ENCODE measurements around the gene RERE. TPM values are rescaled to one million over a fixed set of nuclear protein-coding genes. Genes with fewer than 3 reads are reported as not detected.
"Not testable (repeated sequence)": the region's sequence is repeated elsewhere in the genome, so short reads cannot be mapped to it uniquely, and the experiment has no call there.

Gene RERE
- total RNA-seq, 1 experiment from 2014 or later: 73.4 TPM

DNA sequence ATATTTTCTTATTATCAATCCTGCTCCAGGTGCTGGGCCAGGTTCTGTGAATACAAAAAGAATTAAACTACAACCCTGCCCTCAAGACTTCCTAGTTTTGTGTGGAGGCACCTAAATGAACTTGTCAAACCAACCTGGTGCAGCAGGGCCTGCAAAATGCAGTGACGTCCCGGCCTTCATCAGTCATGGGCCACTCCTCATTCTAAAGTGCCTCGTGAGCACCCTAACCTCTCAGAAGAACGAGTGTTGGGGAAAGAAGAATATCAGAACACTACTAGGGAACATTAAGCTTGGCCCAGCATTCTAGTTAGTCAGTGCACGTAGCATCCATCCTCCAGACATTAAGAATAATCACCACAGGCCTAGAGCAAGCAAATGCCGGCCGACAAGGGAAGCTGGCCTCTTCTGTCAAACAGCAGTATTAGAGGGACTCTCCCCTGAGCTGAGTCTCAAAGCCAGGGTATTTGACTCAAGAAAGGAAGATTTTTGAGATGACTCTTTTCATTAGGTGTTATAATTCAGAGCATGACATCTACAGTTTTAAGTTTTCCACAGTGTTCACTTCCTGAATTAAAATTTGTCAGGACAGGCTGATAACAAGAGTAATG lies 361.6 kb downstream of the RERE start:
- Histone ChIP-seq H3K4me1 (replicated peaks; ENCODE audit: insufficient read depth) (peaks cover 8% of the 10 kb centered on the region), H3K27ac (no peak overlapping the region), H3K9me2 (ENCODE audit: insufficient read depth) (no peaks in the 10 kb centered on the region), H3K4me3 (no peak overlapping the region), H2AFZ (no peak overlapping the region), H4K20me1 (ENCODE audit: insufficient read depth) (no peaks in the 10 kb centered on the region), H3K9me3 (ENCODE audit: insufficient read depth, low read depth) (no peaks in the 10 kb centered on the region), H3F3A (ENCODE audit: insufficient read depth, low read depth) (peaks cover 7% of the 10 kb centered on the region; the same call in 1 of the 2 replicates), H3K4me2 (no peak overlapping the region; the same call in 1 of the 2 replicates), H3K36me3 (ENCODE audit: low read depth) (no peaks in the 10 kb centered on the region), H3K79me2 (ENCODE audit: low read depth) (no peaks in the 10 kb centered on the region), H3K27me3 (ENCODE audit: insufficient read depth, low read depth) (no peaks in the 10 kb centered on the region)
- intact Hi-C loops (cut with micrococcal nuclease; ENCODE audit: unreplicated experiment): no loop called here
- ChIA-PET POLR2A (ENCODE audit: unreplicated experiment) (no interaction called here), CTCF (interaction anchor here (0.6 kb wide), 1 partner anchor 674 kb away, joined by 4 read pairs; no protein-coding TSS in a partner anchor)
- TF ChIP-seq, protein P1, sequence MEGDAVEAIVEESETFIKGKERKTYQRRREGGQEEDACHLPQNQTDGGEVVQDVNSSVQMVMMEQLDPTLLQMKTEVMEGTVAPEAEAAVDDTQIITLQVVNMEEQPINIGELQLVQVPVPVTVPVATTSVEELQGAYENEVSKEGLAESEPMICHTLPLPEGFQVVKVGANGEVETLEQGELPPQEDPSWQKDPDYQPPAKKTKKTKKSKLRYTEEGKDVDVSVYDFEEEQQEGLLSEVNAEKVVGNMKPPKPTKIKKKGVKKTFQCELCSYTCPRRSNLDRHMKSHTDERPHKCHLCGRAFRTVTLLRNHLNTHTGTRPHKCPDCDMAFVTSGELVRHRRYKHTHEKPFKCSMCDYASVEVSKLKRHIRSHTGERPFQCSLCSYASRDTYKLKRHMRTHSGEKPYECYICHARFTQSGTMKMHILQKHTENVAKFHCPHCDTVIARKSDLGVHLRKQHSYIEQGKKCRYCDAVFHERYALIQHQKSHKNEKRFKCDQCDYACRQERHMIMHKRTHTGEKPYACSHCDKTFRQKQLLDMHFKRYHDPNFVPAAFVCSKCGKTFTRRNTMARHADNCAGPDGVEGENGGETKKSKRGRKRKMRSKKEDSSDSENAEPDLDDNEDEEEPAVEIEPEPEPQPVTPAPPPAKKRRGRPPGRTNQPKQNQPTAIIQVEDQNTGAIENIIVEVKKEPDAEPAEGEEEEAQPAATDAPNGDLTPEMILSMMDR (conservative IDR thresholded peaks at IDR 0.05): no peak
- no peak for TF ChIP-seq EZH2 (IDR thresholded peaks at IDR 0.05; ENCODE audit: low read depth)
- BruUV-seq (replicated peaks): no TSS peak
- no peak for DNase-seq

DNA sequence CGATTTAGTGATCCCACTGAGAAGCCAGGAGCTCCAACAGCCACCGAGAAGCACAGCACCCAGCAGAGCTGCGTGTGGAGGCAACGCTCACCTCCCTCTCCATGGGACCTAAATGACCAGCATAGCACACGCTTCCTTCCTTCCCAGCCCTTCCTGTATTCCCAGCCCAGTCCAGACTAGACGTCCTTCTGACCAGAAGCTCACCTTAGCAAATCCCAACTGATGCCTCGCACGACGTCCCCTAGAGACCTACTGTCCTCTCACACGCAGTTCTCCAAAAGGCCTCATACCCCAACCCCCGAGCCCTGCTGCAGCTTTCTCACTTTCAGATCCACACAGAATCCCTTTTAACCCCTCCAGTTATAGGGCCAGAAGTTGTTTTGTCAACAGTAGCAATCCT lies 367.1 kb downstream of the RERE start:
- Histone ChIP-seq H3K79me2 (ENCODE audit: low read depth) (no peaks in the 10 kb centered on the region), H3F3A (ENCODE audit: insufficient read depth, low read depth) (no peaks in the 10 kb centered on the region), H2AFZ (no peak overlapping the region), H3K4me3 (no peak overlapping the region), H3K4me1 (replicated peaks; ENCODE audit: insufficient read depth) (no peaks in the 10 kb centered on the region), H3K9me3 (ENCODE audit: insufficient read depth, low read depth) (no peaks in the 10 kb centered on the region), H3K27me3 (ENCODE audit: insufficient read depth, low read depth) (no peaks in the 10 kb centered on the region), H3K9me2 (ENCODE audit: insufficient read depth) (no peaks in the 10 kb centered on the region), H4K20me1 (ENCODE audit: insufficient read depth) (no peaks in the 10 kb centered on the region; the same call in 1 of the 2 replicates), H3K36me3 (ENCODE audit: low read depth) (no peaks in the 10 kb centered on the region), H3K4me2 (no peak overlapping the region), H3K27ac (no peak overlapping the region)
- intact Hi-C loops (cut with micrococcal nuclease; ENCODE audit: unreplicated experiment): no loop called here
- CTCF ChIA-PET: no interaction called here
- BruUV-seq (replicated peaks): no TSS peak
- POLR2A ChIA-PET (ENCODE audit: unreplicated experiment): no interaction called here
- no peak for DNase-seq
- no peak for TF ChIP-seq EZH2 (IDR thresholded peaks at IDR 0.05; ENCODE audit: low read depth)
- TF ChIP-seq, protein P1 (conservative IDR thresholded peaks at IDR 0.05): no peak

DNA sequence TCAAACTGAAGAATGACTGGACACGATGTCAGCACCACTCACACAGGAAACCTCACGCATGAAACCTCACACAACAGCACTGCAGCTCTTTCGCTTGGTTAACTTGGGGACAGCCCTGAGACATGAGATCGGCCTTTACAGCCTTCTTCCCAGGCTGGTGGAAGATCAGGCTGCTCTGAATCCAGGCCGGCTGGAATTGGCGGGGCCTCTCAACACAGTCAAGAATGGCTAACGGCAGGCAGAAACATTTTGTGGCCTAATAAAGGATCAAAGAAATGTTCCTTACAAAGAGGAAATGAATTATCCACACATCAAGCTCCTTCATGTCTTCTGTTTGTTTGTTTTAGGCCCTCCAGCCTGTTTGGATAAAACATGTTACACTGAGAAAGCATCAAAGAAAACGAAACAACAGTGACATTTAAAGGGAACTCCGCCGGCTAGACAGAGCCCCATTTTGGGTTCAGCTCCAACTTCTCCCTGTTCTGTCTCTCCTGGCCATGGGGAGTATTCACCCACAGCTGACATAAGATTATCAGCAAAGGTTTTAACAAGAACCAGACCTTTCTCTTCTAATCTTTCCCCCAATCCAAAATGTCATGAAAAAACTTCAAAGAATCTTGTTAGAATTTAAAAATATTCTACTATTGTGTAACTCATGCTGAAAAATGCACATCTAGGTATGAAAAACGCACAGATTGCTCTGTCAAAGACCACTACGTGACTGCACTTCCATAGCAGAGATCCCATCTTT lies 368.4 kb downstream of the RERE start:
- H3K9me3 ChIP-seq (ENCODE audit: insufficient read depth, low read depth): no peaks in the 10 kb centered on the region
- ChIA-PET CTCF (no interaction called here), POLR2A (ENCODE audit: unreplicated experiment) (no interaction called here)
- no peaks in the 10 kb centered on the region for H3K4me1 ChIP-seq (replicated peaks; ENCODE audit: insufficient read depth)
- DNase-seq: peak in 1 of 2 experiments; percentile 39
- H3K79me2 ChIP-seq (ENCODE audit: low read depth): no peaks in the 10 kb centered on the region
- H3K9me2 ChIP-seq (ENCODE audit: insufficient read depth): no peaks in the 10 kb centered on the region
- H2AFZ ChIP-seq: no peak overlapping the region
- H3K27me3 ChIP-seq (ENCODE audit: insufficient read depth, low read depth): no peaks in the 10 kb centered on the region
- no peaks in the 10 kb centered on the region; the same call in 1 of the 2 replicates for H4K20me1 ChIP-seq (ENCODE audit: insufficient read depth)
- H3K27ac ChIP-seq: no peak overlapping the region
- TF ChIP-seq, protein P1 (conservative IDR thresholded peaks at IDR 0.05): no peak
- TF ChIP-seq EZH2 (IDR thresholded peaks at IDR 0.05; ENCODE audit: low read depth): no peak
- intact Hi-C loops (cut with micrococcal nuclease; ENCODE audit: unreplicated experiment): no loop called here
- H3K4me3 ChIP-seq: no peak overlapping the region
- BruUV-seq (replicated peaks): no TSS peak
- no peaks in the 10 kb centered on the region for H3F3A ChIP-seq (ENCODE audit: insufficient read depth, low read depth)
- no peaks in the 10 kb centered on the region for H3K36me3 ChIP-seq (ENCODE audit: low read depth)
- H3K4me2 ChIP-seq: no peak overlapping the region

DNA sequence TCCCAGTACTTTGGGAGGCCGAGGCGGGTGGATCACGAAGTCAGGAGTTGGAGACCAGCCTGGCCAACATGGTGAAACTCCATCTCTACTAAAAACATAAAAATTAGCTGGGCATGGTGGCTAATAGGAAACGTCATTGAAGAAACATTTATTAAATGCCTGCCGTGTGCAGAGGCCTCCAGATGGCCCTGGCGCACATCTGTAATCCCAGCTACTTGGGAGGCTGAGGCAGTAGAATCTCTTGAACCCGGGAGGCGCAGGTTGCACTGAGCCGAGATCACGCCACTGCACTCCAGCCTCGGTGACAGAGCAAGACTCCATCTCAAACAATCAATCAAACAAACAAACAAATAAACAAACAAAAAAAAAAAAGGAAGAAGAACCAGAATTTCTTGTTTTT lies 368.9 kb downstream of the RERE start:
- H3K27ac ChIP-seq; H4K20me1 ChIP-seq (ENCODE audit: insufficient read depth); H3K27me3 ChIP-seq (ENCODE audit: insufficient read depth, low read depth); H3K36me3 ChIP-seq (ENCODE audit: low read depth); H3K4me2 ChIP-seq; H3K9me3 ChIP-seq (ENCODE audit: insufficient read depth, low read depth); DNase-seq; H3K9me2 ChIP-seq (ENCODE audit: insufficient read depth); CTCF ChIA-PET; H2AFZ ChIP-seq; POLR2A ChIA-PET (ENCODE audit: unreplicated experiment); intact Hi-C loops (cut with micrococcal nuclease; ENCODE audit: unreplicated experiment); H3K4me1 ChIP-seq (replicated peaks; ENCODE audit: insufficient read depth); H3K79me2 ChIP-seq (ENCODE audit: low read depth); H3F3A ChIP-seq (ENCODE audit: insufficient read depth, low read depth); BruUV-seq (replicated peaks); H3K4me3 ChIP-seq: not testable (repeated sequence)

Data from PC-9 (cell line).